Mucosa of stomach (tissue), 1 donor: ENCODE measurements around the gene TLCD5.

Experiments used
- H3K27me3 ChIP-seq: one replicate; pipeline ENCODE4 v1.7.0; 2013; ENCODE audit warnings: mild to moderate bottlenecking, low read length; ENCODE audit not compliant: control insufficient read depth, insufficient read depth
- H3K36me3 ChIP-seq: one replicate; pipeline ENCODE4 v1.7.0; 2013; ENCODE audit warnings: low read length; ENCODE audit not compliant: control insufficient read depth, insufficient read depth
- H3K4me1 ChIP-seq: one replicate; pipeline ENCODE4 v1.7.0; 2013; ENCODE audit warnings: mild to moderate bottlenecking, low read length; ENCODE audit not compliant: control insufficient read depth, insufficient read depth
- H3K4me3 ChIP-seq: one replicate; pipeline ENCODE4 v1.7.0; 2013; ENCODE audit warnings: low read length
- H3K9ac ChIP-seq: one replicate; pipeline ENCODE4 v1.7.0; 2013; ENCODE audit warnings: mild to moderate bottlenecking, low read length, moderate library complexity
- H3K9me3 ChIP-seq: one replicate; pipeline ENCODE4 v1.7.0; 2013; ENCODE audit warnings: mild to moderate bottlenecking, low read length, moderate library complexity; ENCODE audit not compliant: control insufficient read depth
- donor health status: Pancreatic carcinoma.

Gene TLCD5

DNA sequence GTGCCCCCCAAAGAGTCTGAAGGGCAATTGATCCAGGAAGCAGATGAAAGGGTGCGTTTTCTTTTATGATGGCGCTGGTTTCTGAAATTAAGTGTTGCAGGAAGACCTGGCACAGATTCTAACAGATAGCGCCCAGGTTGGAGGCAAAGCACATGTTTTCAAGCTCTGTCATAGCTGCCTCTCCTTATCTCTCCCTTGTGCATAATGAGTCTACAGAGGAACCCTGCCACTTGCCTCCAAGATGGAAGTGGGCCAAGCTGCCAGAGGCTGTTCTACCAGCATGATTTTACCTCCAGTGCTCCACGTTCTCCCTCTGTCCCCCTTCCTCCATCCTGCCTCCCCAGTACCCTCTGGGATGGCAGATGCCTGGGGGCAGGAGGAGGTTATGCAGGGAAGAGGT lies 30.0 kb upstream of the TLCD5 start:
- Histone ChIP-seq H3K27me3 (peaks cover 3% of the 10 kb centered on the region), H3K4me3 (no peak overlapping the region), H3K36me3 (no peaks in the 10 kb centered on the region), H3K4me1 (peaks cover 12% of the 10 kb centered on the region), H3K9ac (no peak overlapping the region), H3K9me3 (no peaks in the 10 kb centered on the region)

DNA sequence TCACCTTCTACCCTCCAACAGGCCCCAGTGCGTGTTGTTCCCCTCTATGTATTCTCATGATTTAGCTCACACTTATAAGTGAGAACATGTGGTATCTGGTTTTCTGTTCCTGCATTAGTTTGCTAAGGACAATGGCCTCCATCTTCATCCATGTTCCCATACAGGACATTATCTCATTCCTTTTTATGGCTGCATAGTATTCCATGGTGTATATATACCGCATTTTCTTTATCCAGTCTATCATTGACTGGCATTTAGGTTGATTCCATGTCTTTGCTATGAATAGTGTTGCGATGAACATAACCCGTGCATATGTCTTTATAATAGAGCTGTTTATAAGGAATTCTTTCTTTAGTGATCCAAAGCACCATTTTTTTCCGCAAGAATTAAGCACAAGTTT lies 28.5 kb upstream of the TLCD5 start:
- Histone ChIP-seq H3K27me3 (peaks cover 3% of the 10 kb centered on the region), H3K4me1 (peaks cover 9% of the 10 kb centered on the region), H3K9ac (no peak overlapping the region)

DNA sequence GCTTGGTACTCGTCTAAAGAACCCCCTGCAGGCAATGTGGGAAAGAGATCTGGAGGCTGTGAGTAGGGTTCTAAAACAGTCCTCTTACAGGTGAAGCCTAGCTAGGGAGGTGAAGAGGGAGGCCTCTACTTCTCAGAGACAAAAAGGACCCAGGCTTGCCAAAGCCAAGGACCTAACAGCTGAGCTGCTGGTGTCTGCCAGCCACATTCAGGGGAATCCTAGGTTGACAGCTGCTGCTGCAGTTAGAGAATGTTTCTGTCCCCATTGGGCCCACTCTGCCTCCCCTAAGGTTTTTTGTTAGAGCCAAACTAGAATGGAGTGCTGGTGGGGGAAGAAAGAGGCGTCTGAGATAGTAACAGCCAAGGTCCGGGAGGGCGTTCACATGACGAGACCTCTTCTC lies 26.6 kb upstream of the TLCD5 start:
- no peaks in the 10 kb centered on the region for H3K36me3 ChIP-seq
- H3K4me1 ChIP-seq, result peaks cover 27% of the 10 kb centered on the region
- H3K4me3 ChIP-seq, result no peak overlapping the region
- H3K9ac ChIP-seq, result no peak overlapping the region
- peaks cover 3% of the 10 kb centered on the region for H3K27me3 ChIP-seq
- no peaks in the 10 kb centered on the region for H3K9me3 ChIP-seq

More for the DNA sequence above, 28.5 kb upstream of the TLCD5 start:
- Histone ChIP-seq H3K36me3 (no peaks in the 10 kb centered on the region), H3K4me3 (no peak overlapping the region), H3K9me3 (no peaks in the 10 kb centered on the region)

DNA sequence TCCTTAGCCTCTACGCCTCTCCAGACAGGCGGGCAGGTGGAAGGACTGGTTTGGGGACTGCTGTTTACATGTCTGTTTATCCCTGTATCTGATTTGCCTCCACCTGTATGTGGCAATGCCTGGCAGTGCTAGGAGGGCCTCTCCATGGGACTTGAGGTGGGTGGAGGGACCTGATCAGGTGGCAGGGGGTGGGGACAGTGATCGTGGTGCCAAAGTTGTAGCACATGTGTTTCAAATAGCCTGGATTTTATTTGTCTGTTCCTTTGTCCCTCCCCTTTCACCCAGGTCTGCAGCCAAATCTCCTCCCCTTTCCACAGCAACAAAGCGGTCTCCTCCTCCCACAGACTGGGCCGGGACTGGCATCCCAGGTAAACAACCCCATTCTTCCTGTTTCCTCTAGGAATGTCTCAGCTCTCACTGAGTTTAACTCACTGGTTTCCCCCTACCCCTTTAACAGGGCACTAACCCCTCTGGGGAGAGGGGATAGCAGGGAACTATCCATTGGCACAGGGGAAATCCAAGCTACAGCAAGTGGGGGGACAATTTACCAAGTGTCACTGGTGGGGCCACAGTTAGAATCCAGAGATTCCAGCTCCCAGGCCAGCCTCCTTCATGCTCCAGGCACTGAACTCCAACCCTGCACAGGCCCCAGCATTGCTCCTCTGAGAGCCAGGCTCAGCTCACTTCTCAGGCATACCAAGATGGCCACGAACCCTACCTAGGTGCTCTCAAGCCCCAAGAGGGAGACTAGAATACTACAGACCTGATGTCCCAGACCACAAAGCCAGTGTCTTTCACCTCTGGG lies 22.9 kb upstream of the TLCD5 start:
- Histone ChIP-seq H3K27me3 (no peaks in the 10 kb centered on the region), H3K36me3 (no peaks in the 10 kb centered on the region), H3K4me1 (peaks cover 62% of the 10 kb centered on the region), H3K9me3 (no peaks in the 10 kb centered on the region), H3K4me3 (peak overlapping the region; percentile 1), H3K9ac (peak overlapping the region; percentile 64)

DNA sequence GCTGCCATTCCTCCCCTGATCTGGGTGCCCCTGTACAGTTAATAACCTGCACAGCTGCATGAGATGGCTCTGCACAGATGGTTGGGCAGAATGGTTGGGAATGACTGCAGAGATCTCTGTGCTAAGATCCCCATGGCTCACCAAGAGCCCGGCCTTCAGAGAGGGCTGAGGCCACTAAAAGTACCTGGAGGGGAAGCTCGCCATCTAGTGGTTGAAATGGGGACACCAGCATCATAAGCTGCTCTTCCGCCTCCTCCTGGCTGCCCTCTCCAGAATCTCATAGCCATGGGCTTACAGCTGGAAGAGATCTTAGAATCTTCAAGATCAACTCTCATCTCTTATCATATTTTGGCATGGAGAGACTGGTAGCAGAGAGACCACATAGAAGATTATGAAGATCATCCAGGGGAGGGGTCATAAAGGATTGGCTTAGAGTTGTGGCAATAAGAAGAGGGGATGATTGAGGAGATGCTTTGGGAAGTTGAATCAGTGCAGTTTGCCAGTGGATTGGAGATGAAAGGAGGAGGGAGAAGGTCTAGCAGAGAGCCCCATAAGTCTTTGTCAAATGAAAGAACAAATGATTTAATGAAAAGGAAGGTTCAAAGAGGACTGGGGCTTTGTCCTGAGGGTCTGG lies 22.0 kb upstream of the TLCD5 start:
- Histone ChIP-seq H3K9me3 (no peaks in the 10 kb centered on the region), H3K36me3 (no peaks in the 10 kb centered on the region), H3K4me3 (peak overlapping the region; percentile 1), H3K9ac (no peak overlapping the region), H3K27me3 (no peaks in the 10 kb centered on the region), H3K4me1 (peaks cover 62% of the 10 kb centered on the region)

DNA sequence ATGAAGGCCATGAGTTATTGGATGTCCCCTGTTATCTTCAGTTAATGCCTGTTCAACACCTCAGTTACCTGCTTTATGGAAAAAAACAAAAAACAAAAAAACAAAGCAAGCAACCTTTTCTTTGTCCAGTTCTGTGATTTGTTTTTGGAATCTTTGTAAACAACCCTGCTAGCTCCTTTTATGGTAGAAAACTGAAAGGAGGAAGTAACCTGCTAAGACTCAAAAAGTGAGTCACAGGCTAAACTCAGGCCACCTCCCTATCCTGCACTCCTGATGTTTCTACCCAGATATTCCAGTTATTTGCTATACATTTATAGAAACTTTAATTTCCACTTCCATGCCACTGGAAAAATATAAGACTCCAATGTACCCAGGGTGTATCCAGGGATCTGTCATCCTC lies 20.6 kb upstream of the TLCD5 start:
- Histone ChIP-seq H3K4me1 (peaks cover 62% of the 10 kb centered on the region), H3K27me3 (no peaks in the 10 kb centered on the region), H3K9ac (no peak overlapping the region), H3K9me3 (no peaks in the 10 kb centered on the region), H3K36me3 (no peaks in the 10 kb centered on the region), H3K4me3 (no peak overlapping the region)

DNA sequence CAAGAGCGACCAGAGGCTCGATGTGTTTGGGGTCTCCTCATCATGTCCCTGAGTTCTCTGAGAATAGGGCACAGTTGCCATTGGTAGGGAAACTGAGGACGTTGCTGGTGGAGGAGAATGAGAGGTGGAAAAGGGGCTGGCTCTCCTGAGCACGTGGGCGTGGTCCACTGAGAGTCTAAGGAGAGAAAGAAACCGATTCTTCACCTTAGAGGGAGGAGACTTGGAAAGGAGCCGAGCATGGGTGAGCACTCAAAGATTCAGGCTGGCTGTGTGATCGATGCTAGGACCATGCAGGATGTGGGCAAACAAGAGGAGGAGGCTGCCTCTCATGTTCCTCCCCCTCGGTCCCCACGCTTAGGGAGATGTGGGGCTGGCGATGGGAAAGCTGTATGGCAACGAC lies 19.8 kb upstream of the TLCD5 start:
- Histone ChIP-seq H3K9ac (peak overlapping the region; percentile 10), H3K9me3 (no peaks in the 10 kb centered on the region), H3K4me1 (peaks cover 61% of the 10 kb centered on the region), H3K4me3 (no peak overlapping the region), H3K27me3 (no peaks in the 10 kb centered on the region), H3K36me3 (no peaks in the 10 kb centered on the region)

DNA sequence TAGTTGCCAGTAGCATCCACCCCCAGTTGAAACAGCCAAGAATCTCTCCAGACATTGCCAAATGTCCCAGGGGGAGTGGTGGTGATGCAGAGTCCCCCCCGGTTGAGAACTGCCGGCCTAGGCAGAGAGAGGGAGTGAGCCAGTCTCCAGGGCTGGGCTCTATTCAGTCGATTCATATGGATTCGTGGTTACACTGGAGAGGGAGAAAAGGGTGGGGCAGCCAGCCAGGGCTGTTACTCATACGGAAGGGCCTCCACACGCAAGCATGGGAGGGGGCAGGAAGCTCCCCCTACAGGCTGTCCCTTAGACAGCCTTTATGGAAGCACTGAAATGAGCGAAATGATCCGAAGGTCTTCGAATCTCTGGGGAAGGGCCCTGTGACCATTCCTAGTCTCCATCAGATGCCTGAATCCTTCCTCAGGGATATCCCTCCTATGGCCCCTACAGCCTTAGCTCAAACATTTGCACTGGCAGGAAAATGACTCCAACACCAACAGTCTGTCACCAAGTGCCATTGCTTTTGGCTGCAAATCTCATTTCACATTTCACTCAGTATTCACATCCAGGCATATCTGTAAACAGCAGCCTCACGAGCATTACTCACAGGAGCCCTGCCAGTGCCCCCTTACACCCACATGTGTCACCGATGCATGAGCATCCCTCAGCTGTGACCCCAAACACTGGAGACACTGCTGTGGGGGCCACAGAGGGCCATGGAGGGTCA lies 18.4 kb upstream of the TLCD5 start:
- Histone ChIP-seq H3K36me3 (no peaks in the 10 kb centered on the region), H3K4me1 (peaks cover 67% of the 10 kb centered on the region), H3K9me3 (no peaks in the 10 kb centered on the region), H3K27me3 (no peaks in the 10 kb centered on the region), H3K4me3 (no peak overlapping the region), H3K9ac (peak overlapping the region; percentile 24)

DNA sequence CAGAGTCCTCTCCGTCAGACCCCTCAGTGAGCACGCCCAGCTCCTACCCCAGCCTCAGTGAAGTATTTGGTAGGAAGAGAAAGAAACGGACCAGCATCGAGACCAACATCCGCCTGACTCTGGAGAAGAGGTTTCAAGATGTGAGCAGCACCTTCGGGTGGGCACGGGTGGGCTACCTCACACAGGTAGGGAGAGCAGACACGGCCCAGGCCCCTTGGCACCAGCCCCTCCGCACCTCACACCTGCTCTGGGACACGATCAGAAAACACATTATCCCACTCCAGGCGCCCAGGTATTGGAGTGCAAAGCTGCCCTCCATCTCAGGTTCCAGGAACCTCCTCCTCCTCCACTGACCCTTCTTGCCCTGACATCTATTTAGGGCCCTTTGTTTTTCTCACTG lies 17.6 kb upstream of the TLCD5 start:
- H3K36me3 ChIP-seq, result no peaks in the 10 kb centered on the region
- H3K4me1 ChIP-seq, result peaks cover 61% of the 10 kb centered on the region
- H3K9ac ChIP-seq, result no peak overlapping the region
- no peaks in the 10 kb centered on the region for H3K27me3 ChIP-seq
- no peak overlapping the region for H3K4me3 ChIP-seq
- no peaks in the 10 kb centered on the region for H3K9me3 ChIP-seq

DNA sequence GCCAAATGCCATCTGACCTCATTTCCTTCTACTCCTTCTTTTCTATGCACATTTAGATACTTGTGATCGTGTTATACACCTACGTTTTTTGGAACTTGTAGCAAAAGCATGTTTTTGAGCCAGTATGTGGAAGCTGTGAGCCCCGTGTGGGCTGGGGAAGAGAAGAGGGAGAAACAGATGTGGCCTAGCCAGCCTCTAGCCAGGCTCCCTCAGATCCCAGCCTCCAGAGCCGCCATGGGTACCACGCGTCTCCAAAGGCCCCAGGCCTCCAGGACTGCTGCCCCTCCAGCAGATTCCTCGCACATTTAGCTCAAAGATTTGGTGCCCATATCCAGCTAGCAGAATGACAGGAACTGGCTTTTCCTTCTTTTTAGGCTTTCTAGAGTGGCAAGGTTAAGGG lies 17.0 kb upstream of the TLCD5 start:
- no peak overlapping the region for H3K9ac ChIP-seq
- H3K4me1 ChIP-seq, result peaks cover 55% of the 10 kb centered on the region
- H3K9me3 ChIP-seq, result no peaks in the 10 kb centered on the region
- H3K36me3 ChIP-seq, result no peaks in the 10 kb centered on the region
- H3K27me3 ChIP-seq, result no peaks in the 10 kb centered on the region
- H3K4me3 ChIP-seq, result no peak overlapping the region

DNA sequence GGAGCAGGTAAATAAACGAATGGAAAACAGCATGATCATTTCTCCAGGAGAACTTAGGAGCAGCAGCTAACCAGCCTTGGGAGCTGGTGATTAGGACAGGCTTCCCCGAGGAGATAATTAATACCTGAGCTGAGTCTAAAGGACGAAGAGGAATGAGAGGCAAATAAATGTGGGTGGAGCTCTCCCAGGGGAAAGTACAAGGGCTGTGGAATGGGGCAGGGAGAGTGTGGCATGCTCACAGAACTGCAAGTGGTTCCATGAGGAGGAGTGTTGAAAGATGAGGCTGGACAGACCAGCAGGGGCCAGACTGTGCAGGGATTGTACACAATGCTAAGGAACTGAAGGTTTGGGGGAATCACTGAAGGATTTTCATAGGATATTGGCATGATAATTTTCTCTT lies 14.2 kb upstream of the TLCD5 start:
- Histone ChIP-seq H3K4me3 (no peak overlapping the region), H3K36me3 (no peaks in the 10 kb centered on the region), H3K27me3 (no peaks in the 10 kb centered on the region), H3K4me1 (peaks cover 36% of the 10 kb centered on the region), H3K9me3 (no peaks in the 10 kb centered on the region), H3K9ac (no peak overlapping the region)

DNA sequence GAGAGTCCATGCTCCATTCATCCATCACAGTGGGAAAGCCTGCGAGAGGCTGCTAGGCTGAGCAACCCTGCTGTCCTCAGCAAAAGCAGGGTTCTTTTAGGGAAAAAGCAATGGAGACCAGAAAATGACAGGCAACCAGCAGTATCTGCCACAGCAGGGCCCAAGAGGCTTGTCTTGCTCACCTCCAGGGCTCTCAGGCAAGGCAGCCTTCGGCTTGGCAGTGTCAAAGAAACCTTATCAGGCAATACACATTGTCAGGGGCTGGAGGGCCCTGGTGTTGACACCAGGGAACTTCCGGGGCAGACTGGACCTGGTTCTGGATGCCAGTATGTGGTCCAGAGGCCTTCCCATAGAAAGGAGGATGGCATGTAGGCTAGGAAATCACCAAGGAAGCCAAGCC lies 10.2 kb upstream of the TLCD5 start:
- Histone ChIP-seq H3K27me3 (no peaks in the 10 kb centered on the region), H3K36me3 (no peaks in the 10 kb centered on the region), H3K9ac (no peak overlapping the region), H3K4me1 (peaks cover 40% of the 10 kb centered on the region), H3K9me3 (no peaks in the 10 kb centered on the region), H3K4me3 (no peak overlapping the region)
